KOPT-K1 (cell line): ENCODE results near the gene GPR108.

Source experiments
- H3K27ac ChIP-seq: fragments of 200-600 bp; sonication (generic); 2 replicates; pipeline ENCODE4 v1.5.1; 2016; ENCODE audit warnings: antibody characterized with exemption, mild to moderate bottlenecking, low read depth, low read length; ENCODE audit not compliant: poor library complexity, severe bottlenecking
- H3K36me3 ChIP-seq: fragments of 200-600 bp; sonication (generic); 2 replicates; pipeline ENCODE4 v1.5.1; 2017; ENCODE audit warnings: antibody characterized with exemption, mild to moderate bottlenecking, low read length, moderate library complexity; ENCODE audit not compliant: insufficient read depth
- H3K9me3 ChIP-seq: fragments of 200-600 bp; sonication (generic); 2 replicates; pipeline ENCODE4 v1.5.1; 2017; ENCODE audit warnings: antibody characterized with exemption, low read length, mild to moderate bottlenecking; ENCODE audit not compliant: insufficient read depth, poor library complexity, severe bottlenecking

Gene GPR108

GRCh38 chr19:6735181-6735911 lies 2.0 kb downstream of the GPR108 start:
- H3K27ac ChIP-seq: no peak overlapping the region
- no peaks in the 10 kb centered on the region for H3K9me3 ChIP-seq
- peaks cover 14% of the 10 kb centered on the region; the same call in 1 of the 2 replicates for H3K36me3 ChIP-seq

DNA sequence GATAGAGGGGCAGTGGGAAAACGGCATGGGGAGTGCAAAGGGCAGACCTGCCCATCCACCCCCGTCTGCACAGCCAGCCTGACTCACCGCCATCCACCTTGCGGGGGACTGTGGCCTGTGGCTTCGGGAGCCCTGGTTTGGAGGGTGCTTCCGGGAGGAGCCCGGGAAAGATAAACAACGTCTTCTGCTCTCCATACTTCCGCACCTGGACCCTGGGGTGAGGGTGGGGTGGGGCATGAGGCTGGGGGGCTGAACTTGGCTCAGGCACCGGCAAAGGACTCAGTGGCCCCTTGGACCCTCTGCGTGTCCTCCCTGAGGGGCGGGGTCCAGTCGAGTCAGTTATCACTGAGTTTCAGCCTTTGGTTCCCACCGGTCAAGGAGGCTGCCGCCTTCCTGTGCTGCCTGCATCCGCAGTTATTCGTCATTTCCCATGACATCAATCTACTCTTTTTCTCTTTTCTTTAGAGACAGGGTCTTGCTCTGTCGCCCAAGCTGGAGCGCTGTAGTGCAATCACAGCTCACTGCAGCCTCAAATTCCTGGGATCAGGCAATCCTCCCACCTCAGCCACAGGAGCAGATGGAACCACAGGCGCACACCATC lies 3.2 kb downstream of the GPR108 start:
- no peaks in the 10 kb centered on the region for H3K9me3 ChIP-seq
- no peak overlapping the region for H3K27ac ChIP-seq
- peaks cover 14% of the 10 kb centered on the region; the same call in 1 of the 2 replicates for H3K36me3 ChIP-seq

DNA sequence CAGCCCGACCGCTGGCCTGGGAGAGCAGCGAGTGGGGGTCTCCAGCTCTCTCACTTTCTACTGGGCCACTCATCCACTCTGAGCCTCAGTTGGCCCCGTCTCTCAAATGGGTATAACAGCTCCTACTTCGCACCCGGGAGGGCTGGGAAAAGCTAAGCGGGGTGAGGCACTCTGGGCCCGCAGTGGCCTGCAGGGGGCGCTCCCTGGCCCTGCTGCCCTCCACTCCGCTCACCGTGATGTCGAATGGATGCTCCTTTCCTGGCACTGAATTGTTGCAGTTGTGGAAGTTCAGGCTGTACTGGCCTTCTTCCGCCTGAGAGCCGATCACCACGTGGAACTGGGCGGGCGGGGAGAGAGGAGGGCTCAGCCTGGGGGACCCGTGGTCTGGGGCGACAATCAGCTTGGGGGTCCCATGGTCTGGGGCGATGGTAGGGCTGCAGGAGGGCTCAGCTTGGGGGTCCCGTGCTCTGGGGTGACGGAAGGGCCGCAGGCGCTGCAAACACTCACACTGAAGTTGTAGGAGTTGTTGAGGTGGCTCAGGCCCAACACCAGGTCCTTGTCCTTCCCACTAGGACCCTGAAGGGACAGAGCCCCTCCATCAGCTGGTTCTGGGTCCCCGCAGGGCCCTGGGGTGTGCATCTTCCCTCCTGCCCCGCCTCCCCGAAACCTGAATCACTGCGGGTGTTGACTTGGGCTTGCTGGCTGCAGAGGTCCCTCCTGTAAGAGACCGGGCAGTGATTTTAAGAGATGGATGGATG lies 3.9 kb downstream of the GPR108 start:
- Histone ChIP-seq H3K36me3 (peaks cover 14% of the 10 kb centered on the region; the same call in 1 of the 2 replicates), H3K9me3 (no peaks in the 10 kb centered on the region), H3K27ac (no peak overlapping the region)

GRCh38 chr19:6732803-6733337 lies 4.5 kb downstream of the GPR108 start:
- Histone ChIP-seq H3K36me3 (peaks cover 14% of the 10 kb centered on the region; the same call in 1 of the 2 replicates), H3K9me3 (no peaks in the 10 kb centered on the region), H3K27ac (no peak overlapping the region)

- H3K27ac ChIP-seq: no peak overlapping the region
- peaks cover 14% of the 10 kb centered on the region; the same call in 1 of the 2 replicates for H3K36me3 ChIP-seq
- H3K9me3 ChIP-seq: no peaks in the 10 kb centered on the region
Measured at GRCh38 chr19:6731822-6732221, 5.6 kb downstream of the GPR108 start.

DNA sequence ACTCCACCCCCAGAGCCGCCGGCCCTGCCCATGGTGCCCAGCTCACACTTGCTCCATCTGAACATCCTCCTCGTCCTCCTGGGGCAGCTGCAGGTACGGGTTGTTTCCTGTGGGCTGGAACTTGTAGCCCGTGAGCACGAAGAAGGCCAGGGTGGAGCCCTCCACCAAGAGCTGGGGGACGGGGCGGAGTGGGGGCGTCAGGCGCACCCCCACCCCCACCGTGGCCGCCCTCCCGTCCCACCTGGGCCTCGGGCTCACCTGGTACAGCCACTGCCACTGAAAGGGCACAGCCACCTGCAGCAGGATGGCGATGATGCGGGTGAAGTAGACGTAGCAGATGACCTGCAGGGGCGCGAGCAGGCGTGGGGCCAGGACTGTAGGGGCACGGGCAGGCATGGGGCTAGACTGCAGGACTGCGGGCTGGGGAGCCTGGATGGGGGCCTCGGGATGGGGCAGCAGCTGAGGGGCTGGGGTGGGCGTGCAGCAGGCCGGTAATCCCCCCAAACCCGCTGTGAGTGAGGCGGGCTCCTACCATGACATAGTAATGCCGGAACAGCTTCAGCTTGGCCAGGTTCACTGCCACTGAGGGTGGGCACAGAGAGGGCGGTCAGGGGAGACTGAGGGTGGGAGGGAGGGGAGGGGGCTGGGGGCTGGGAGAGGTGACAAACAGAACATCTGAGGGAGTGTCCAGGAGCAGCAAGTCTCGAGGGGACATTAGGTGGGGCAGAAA lies 6.3 kb downstream of the GPR108 start:
- Histone ChIP-seq H3K36me3 (peaks cover 14% of the 10 kb centered on the region; the same call in 1 of the 2 replicates), H3K9me3 (no peaks in the 10 kb centered on the region), H3K27ac (no peak overlapping the region)

- H3K9me3 ChIP-seq: no peaks in the 10 kb centered on the region
- peaks cover 14% of the 10 kb centered on the region; the same call in 1 of the 2 replicates for H3K36me3 ChIP-seq
- no peak overlapping the region for H3K27ac ChIP-seq
Measured at GRCh38 chr19:6730153-6730804, 7.1 kb downstream of the GPR108 start.

- H3K27ac ChIP-seq: no peak overlapping the region
- no peaks in the 10 kb centered on the region for H3K9me3 ChIP-seq
Measured at GRCh38 chr19:6729573-6730152, 7.7 kb downstream of the GPR108 start.

DNA sequence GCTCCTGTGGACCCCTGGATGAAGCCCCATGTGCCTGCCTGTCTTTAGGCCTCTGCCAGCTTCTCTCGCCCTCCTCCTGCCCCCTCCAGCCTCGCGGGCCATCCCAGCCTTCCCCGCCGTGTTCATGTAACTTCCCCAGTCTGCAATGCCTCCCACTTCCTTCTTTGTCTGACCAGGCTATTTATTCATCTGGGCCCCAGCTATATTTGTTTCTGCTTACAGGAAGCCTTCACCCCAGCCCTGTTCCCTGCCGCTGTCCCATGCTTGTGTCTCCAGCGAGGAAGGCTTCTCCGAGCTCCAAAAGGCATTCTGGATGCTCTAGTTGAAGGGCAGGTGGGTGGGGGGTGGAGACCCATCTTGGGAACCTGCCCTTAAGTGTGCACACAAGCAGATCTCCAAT lies 9.0 kb downstream of the GPR108 start:
- Histone ChIP-seq H3K36me3 (peaks cover 8% of the 10 kb centered on the region; the same call in 1 of the 2 replicates), H3K9me3 (no peaks in the 10 kb centered on the region), H3K27ac (no peak overlapping the region)

More at GRCh38 chr19:6729573-6730152, 7.7 kb downstream of the GPR108 start:
- peaks cover 14% of the 10 kb centered on the region; the same call in 1 of the 2 replicates for H3K36me3 ChIP-seq

DNA sequence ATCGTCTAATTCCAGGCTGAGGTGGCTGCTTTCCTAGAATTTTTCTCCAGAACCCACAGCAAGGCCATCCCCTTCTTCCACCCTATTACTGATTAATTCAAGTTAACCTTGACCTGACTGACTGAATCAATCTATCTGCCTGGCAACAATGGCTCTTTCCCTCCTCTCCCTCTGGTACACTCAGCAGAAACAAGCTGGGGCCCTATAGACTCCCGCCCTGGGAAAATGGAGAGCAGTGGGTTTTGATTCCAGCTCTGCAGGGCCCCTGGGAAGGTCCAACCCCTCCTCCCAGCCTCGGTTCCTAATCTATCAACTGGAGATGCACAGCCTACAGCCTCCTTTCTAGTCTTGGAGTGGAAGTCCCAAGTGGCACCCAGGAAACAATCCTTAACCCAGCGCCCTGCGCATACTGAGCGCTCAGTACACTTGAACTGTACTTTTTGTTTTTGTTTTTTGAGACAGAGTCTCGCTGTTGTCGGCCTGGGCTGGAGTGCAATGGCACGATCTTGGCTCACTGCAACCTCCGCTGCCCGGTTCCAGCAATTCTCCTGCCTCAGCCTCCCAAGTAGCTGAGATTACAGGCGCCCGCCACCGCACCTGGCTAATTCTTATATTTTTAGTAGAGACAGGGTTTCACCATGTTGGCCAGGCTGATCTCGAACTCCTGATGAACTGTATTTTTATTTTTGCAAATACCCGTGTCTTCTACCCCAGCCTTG lies 11.7 kb downstream of the GPR108 start:
- H3K36me3 ChIP-seq: no peaks in the 10 kb centered on the region
- H3K27ac ChIP-seq: no peak overlapping the region
- H3K9me3 ChIP-seq: no peaks in the 10 kb centered on the region

DNA sequence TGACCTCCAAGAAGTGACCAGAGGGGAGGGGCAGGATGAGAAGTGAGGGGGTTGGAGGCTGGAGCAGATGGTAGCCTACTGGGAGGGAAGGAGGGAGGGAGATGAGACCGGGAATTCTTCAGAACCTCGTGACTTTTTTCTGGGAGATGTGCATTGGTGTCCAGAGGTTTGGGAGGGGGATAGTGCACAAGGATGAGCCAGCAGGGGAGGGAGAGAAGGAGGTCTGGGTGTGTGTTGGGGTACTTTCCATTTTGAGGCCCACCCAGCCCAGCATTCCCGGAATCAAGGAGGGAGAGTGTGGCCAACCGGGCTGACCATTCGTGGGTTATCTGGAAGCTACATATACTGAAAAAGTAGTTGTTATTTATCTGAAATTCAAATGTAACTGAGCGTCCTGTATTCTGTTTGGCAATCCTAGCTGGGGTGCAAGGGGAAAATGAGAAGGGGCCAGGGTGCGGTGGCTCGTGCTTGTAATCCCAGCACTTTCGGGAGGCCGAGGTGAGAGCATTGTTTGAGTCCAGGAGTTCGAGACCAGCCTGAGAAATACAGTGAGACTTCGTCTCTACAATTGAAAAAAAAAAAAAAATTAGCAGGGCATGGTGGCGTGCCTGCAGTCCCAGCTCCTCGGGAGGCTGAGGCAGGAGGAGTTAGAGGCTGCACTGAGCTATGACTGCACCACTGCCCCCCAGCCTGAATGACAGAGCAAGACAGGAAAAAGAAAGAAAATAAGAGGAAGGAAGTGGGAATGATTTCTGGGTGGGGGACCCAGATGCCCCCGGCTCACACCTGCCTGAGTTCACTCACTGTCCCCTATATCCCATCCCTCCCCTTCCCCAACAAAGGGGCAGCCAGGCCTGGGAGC lies 12.5 kb downstream of the GPR108 start:
- Histone ChIP-seq H3K9me3 (no peaks in the 10 kb centered on the region), H3K36me3 (no peaks in the 10 kb centered on the region), H3K27ac (no peak overlapping the region)

GRCh38 chr19:6723738-6724137 lies 13.6 kb downstream of the GPR108 start:
- H3K27ac ChIP-seq: no peak overlapping the region
- H3K36me3 ChIP-seq: no peaks in the 10 kb centered on the region
- no peaks in the 10 kb centered on the region for H3K9me3 ChIP-seq
